ENCODE measurements around the gene ARID2.

DNA sequence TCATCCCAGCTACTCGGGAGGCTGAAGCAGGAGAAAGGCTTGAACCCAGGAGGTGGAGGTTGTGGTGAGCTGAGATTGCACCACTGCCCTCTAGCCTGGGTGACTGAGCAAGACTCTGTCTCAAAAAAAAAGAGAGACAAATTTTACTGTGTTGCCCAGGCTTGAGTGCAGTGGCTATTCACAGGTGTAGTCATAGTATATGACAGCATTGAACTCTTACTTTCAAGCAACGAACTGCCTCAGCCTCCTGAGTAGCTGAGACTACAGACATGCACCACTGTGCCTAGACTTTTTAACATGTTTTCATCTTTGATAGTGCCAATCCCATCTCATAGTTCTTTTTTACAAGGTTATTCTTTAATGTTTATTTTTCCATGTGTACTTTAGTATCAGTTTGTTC, 13.7 kb downstream of the ARID2 start:
- TF ChIP-seq CTCF (conservative IDR thresholded peaks at IDR 0.05; ENCODE audit: low read length): no peak
- TF ChIP-seq EZH2phosphoT487 (IDR thresholded peaks at IDR 0.05; ENCODE audit: borderline replicate concordance, low read depth, low read length): no peak

All from OCI-LY7 (cell line).